Measurements from ENCODE around the gene LCP2.
"Not testable (repeated sequence)": the region's sequence is repeated elsewhere in the genome, so short reads cannot be mapped to it uniquely, and the experiment has no call there.

The LCP2 gene

DNA sequence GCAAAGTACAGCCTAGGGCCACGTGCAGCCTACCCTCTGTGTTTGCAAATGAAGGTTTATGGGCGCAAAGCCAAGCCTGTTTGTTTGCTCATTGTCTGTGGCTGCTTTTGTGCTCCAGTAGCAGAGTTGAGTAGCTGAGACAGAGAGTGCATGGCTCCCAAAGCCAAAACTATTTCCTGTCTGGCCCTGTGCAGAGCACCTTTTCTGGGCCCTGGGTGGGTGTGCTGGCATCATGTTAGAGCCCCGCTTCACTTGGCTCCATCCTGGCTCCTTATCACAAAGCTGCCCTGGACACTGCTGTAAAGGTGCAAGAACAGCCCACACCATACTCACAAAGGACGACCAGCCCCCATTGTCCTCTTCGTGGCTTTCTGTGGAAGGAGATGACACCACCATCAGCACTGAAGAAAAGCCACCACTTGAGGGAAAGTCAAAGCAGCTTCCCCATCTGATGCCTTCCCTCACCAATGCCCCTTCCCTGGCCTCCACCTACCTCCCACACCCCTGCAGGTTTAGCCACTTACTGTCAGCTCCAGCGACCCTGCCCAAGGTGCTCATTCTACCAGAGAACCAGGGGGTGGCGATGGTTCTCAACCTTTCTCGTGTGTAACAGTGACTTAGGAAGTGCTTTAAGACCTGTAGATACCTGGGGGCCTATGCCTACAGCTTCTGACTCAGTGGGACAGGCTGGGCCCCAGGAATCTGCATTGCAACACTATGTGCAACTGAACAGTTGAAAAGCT is 23.4 kb downstream of the LCP2 start:
- peak; percentile 72 for DNase-seq (ENCODE audit: low spot score)

DNA sequence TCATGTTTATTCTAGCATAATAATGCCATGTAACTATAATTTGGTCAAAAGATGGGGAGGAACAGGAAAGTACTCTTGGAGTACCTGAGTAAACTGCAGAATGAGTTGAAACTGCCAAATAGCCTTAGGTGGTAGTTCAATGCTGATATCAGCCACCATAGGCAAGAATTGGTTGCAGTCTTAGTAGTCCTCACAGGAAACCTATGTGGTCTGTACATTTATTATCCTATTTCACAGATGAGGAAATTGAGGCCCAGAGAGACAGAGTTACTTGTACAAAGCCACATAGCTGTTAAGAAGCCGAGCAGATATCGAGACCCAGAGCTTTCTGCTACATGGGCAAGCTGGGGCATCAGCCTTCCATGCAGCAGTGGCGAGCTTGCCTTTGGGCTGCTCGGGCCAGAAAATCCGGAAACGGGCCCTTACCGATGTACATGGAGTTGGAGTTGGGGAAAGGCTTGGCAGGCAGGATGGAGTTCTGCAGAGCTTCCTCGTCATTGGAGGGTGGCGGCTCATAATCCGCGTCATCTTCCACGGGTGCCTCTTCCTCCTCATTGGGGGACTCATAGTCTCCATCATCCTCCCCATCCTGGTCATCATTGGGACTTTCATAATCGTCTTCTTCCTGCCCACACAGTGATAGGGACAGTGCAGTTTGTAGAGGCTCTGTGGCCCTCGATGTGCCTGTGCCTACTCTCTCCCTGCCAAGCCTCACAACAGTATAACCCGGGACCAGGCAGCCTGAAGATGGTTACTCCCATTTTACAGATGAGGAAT is 27.1 kb downstream of the LCP2 start:
- DNase-seq (ENCODE audit: low spot score) = no peak

DNA sequence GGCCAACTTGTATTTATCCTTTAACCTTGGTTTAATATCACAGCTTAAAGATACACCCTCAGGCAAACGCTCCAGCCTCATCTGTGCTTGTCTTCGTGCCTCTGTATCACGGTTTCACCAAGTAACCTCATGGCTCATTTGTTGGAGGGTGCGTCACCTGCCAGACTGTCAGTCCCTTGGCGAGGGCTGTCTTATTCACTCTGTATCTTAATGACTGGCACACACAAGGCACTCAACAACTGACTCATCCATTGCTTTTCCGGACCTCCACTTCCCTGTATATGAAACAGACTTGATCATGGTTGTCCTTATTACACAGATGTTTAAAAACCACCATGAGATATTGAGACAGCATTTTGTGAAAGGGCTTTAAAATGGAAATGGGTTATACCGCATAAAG is 28.0 kb downstream of the LCP2 start:
- DNase-seq (ENCODE audit: low spot score) = peak; percentile 53

DNA sequence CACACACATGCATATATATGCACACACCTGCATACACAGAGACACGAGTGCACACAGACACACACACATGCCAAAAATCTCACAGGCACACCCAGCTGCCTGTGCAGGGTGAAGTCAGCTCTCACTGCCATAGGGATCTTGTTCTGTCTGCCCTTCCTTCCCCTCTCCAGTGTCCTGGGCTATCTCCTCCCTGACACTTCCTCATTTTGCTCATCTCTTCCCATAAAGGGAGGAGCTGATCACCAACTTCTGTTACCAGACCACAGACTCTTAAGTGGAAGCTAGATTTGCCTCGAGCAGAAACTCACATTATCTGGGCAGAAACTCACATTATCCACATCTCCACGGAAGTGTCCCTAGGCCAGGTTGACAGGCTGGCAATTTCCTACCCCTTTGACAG is 28.7 kb downstream of the LCP2 start:
- DNase-seq (ENCODE audit: low spot score) = no peak

DNA sequence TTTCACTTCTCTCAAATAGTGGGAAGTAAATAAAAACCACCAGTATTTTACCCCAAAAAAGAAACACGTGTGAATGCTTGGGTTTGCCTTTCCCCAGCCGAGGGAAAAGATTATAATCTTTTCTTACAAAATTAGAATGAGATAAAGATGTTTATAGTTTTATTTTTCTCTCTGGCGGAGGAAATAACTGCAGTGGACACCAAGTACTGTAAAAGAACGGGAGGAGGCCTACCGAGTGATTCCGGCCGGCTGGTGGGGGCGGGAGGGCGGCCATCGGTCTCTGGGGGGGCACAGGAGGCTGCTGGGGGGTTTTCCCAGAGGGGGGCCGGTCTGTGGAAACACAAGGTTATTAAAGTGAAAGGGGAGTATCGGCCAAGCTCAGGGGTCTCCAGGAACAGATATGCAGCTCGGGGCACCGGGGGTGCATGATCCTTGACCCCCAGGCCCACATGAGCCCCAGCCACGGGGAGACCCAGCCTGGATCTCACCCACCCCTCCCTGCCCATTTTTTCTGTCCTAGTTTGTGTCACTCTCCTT is 29.4 kb downstream of the LCP2 start:
- DNase-seq (ENCODE audit: low spot score) = no peak

DNA sequence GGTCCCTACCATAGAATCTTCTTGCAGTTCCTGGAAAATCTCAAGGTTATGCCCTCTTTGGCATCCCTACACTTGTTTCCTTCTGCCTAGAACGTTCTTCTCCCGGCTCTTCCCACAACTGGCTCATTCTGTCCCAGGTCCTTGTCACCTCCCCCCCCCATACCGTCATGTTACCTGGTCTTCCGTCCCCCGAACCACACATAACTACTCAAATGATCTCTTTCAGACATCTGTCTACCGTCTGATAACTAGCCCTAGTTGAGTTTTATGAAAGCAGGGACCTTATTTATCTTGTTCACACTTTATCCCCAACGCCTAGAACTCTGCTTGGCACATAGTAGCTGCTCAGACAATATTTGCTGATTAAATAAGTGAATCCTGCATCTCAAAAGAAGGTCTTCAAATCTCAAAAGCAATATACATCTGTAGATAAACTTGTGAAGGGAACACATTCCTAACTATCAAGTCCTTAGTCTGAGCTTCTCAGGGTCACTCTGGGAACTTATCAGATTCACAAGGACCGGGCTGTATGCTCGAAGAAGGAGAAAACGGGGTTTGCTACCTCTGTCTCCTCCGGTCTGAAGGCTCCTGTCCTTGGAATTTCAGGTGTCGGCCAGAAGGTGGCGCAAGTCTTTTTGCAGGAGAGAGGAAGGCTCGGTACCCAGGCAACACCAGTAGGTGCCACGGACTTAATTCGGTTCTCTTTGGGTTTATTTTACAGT is 30.0 kb downstream of the LCP2 start:
- peak; percentile 83 for DNase-seq (ENCODE audit: low spot score)

DNA sequence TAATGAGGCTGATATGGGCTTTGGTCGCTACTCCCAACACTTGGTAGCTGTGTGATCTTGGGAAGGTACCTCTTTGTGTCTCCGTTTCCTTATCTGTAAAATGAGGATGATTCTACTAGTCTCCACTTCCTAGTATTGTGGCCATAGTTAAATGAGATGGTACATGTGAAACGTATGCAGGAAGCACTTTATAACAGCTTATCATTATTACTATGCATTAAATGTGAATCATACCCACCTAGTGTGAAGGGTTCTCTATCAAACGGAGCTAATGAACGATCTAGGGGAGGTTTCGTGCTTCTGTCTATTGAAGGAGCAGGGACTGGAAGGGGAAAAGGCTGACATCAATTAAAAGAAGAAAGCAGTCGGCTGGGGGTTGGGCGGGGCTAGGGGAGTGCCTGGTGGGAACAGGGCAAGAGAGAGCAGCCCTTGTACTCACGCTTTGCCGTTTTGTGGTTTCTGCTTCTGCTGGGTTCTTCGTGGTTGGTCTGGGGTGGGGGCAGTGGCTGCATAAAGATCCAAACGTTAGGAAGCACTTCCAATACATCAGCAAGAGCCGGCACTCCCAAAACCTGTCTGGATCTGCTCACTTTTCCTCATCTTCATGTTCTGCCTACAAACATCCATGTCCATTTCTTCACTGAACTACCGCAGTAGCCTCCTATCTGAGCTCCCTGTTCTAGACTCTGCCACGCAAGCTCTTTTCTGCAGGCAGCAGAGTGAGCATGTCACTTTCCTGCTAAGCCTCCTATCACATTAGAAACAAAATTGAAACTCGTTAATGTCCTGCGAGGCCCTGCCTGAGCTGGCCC is 30.8 kb downstream of the LCP2 start:
- DNase-seq (ENCODE audit: low spot score) = peak; percentile 44

DNA sequence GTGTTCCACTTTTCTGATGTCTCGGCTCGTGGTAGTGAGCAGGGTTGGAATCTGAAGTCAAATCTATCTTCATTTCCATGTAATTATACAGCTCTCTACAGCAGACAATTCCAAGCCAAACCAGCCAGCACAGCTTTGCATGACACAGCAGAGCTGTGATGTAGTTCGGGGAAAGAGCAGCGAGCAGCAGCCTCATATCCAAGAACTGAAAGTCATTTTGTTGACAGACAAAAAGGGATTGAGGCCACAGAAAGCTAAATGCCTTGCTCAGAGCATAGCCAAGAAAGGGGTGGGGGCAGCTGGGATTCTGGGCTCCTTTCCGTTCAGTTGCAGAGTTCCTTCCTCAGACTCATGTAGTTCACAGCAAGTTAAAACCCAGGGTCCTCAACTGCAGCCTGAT is 32.1 kb downstream of the LCP2 start:
- no peak for DNase-seq (ENCODE audit: low spot score)

DNA sequence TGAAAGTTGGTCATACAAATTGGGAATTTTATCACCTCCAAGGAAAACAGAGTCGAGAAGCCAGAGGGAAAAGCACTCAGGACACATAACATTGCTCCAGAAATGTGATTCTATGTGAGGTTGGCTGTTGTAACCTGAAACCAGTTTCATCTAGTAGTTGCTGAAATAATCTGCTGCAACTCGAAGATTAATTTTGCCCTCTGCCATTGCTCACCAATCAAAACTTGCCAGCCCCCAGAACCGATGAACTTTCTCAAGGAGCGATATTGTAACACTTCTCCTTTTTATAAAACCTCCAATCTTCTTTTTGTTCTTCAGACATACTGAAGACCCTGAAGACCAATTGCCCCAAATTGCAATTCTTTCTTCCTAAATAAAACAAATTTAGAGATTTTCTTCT is 33.7 kb downstream of the LCP2 start:
- no peak for DNase-seq (ENCODE audit: low spot score)

DNA sequence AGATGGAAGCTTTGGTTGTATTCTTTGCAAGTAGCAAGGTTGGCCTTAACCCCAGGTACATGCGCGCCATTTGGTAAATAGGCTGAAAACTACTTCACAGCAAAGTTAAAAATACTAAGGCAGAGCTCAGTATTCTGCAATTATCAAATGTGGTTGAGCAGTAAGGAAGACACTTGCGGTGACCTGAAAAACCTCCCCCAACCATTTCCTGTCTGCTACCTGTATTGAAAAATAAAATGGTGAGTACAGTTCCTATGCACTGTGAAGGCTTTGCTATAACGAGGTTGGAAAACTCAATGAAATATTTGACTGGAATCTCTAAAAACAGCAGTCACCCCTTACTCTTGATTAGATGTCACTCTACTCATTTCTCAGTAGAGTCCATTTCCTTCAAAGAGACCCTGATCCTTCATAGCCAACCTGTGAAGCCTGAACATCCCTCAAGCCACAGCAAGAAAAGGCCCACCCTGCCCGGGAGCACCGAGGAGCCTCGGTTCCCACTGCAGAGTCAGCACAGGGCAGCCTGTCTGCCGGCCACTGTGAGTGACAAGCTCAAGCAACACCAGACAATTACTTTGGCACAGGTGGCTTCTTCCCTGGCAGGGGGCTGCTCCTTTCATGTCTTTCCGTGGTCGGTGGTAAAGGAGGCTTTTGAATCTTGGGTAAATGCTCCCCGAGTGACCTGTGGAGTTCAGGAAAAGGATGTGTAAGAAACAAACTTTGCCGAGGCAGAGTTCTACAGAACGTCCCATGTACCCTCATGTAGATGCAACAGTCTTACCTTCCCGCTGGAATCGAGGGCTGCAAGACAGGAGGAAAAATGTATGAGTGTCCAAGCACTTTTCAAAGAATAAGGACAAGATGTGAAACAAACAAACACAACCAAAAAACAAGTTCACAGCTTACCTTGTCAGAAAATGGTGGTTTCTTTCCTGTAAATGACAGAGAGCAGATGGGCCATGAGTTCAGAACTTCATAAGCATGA is 35.2 kb downstream of the LCP2 start:
- peak; percentile 76 for DNase-seq (ENCODE audit: low spot score)

DNA sequence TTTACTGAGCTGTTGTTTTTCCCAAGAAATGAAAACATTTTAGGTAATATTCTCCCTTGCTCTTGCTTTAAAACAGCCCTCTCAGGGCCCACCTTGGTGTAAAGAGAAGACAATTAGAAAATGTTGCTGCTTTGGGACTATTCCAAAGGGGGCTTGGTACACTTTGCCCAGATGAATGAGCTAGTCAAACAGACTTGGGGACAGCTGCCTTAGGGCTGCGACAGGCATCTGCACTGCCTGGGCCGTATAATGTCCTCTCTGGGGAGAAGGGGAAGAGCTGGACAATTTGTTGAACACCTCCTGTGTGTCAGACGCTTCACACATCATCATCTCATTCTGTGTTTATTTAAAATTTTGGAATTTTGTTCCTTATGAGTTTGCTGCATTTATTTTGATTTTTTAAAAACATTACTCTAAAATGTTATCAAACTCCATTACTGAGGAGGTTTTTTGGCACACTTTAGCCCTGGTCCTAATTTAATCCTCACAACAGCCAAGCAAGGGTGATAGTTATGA is 36.0 kb downstream of the LCP2 start:
- DNase-seq (ENCODE audit: low spot score) = no peak

DNA sequence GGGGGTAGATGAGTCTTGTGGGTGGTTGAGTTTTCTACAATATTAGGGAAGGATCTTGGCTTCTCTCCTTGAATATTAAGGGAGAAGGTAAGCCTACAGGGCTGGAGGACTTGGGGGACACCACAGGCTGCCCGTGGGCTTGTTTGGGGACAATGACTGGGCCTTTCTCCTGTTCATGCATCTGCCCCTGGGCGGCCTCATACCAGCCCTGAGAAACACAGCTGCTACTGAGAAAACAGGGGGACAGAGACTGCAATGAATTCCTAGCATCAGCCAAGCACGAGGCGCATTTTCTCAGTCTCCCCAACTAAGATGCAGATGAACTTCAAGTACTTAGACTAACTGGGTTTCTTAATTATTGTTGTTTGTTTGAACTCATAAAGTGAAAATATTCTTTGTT is 40.2 kb downstream of the LCP2 start:
- no peak for DNase-seq (ENCODE audit: low spot score)

DNA sequence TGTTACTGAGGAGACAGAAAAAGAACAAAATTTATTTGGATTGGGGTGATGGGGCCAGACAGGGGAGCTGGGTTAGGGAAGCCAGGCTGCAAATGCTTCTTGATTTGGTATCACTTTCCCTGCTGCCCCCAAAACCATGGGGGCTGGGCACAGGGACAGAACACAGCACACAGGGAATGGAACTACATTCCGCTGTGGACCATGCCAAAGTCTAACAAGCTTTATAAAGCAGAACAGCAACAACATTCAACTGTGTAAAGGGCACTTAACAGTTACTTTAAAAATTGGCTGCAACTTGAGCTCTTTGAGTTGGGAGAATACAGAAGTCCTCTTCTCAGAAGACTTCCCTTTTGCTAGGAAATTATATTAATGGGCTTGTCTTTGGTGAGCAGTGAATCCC is 41.0 kb downstream of the LCP2 start:
- no peak for DNase-seq (ENCODE audit: low spot score)

DNA sequence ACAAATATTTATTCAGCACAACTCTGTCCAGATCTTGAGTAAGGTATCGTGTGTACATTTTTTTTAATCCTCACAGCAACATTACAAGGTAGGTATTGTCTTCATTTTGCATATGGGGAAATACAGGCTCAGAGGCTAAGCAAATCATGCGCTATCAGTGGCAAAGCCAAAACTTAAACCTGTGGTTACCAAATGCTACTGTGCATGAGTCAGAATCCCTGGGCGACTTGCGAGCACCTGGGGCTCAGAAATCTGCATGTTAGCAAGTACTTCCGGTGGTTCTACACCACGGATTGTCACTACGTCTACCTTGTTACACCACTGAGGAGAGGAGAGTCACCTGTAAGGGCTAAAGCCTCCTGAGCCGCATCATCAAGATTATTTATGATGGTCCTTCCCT is 43.5 kb downstream of the LCP2 start:
- peak; percentile 81 for DNase-seq (ENCODE audit: low spot score)

DNA sequence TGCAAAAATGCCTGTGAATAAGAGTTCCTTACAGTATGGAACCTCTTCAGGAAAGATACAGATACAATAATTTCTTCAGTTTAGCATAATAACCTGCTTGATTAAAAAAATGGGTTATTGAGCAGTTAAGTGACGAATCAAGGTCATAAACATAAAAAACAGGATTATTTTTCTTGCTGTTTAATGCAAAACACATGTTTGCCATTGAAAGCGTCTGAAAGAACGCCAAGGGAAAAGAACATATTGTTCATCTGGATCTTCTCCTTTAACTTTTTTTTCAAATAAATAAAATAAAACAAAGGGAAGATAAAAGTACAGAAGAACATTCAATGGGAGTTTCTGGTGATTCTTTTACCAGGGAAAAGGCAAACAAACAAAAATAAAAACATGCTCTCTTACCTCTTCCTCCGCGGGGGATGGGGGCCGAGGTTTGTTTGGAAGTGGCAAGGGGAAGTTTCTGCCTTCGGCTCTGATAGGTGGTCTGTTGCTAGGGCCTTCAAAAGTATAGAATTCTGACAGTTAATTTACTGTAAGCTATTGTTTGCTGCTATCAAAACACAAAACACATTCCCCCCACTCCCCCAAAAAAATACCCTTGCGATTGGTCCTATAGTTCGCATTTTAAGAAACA is 44.7 kb downstream of the LCP2 start:
- no peak for DNase-seq (ENCODE audit: low spot score)

DNA sequence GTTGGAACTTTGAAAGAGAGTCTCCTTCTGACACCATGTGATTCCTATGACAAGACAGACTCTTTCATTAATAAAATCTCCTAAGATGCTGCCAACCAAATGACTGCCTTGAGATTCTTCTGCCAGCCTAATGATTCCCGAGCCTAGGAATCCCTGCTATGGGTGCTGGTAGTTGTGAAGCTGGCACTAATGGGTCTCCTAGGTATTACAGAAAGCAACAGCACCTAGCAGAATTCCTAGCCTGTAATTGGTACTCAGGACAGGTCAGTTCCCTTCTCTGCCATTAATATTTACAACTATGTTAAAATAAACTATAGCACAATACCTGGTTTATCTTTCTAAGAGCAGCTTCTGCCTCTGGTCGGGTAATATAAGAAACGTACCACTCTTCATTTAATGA is 45.5 kb downstream of the LCP2 start:
- no peak for DNase-seq (ENCODE audit: low spot score)

DNA sequence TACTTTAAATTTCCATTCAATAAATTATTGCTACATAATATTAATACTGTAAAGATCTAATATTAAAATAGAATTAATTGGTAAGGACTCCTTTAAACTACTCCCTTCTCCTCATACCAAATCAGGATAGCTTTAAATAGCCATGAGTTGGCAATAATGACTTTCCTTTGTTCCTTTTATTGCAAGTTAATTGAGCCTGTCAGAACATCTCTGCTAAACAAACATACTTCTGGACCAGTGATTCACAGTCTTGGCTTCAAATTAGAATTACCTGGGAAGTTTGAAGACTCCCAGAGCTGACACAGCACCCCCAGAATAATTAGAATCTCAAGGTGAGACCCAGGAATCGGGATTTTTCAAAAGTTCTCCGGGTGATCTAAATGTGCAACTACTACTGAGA is 46.1 kb downstream of the LCP2 start:
- no peak for DNase-seq (ENCODE audit: low spot score)

DNA sequence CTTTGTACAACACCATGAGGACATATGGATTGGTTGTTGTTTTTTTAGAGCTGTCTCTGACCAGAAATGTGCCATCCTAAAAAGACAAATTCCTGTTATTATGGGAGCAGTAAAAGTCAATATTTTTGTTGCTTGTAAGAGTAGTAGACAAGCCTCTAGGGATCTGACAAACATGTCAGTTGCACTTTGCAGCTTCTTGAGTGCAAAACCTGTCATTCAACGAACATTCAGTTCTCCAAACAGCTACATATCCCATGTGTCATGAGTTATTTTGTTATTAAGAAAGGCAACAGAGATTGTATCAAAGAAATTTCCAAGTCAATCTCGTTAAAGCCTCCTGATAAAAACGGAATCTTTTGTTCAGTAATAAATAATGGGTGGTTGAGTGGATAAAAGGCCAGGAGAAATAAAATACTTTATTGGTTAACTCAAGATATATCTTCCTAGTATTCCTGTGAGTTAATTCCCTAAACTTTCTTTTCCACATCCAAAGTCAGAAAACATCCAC is 46.7 kb downstream of the LCP2 start:
- no peak for DNase-seq (ENCODE audit: low spot score)

DNA sequence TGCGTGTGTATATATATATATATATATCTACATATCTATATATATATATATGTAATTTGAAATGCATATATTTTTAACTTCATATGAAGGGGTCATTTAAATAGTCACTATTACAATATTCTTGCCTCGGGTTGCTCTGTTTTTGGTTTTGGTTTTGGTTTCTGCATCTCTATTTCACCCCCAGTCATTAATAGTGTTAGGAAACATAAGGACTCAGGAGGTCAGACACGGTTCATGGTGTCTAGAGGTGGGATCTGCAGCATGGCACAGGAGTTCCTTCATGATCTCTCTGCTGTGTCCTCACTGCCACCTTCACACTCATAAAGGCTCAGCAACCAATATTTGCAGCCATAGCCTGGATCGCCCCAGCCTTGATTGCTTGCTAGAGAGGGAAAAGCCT is 48.2 kb downstream of the LCP2 start:
- DNase-seq (ENCODE audit: low spot score) = no peak

DNA sequence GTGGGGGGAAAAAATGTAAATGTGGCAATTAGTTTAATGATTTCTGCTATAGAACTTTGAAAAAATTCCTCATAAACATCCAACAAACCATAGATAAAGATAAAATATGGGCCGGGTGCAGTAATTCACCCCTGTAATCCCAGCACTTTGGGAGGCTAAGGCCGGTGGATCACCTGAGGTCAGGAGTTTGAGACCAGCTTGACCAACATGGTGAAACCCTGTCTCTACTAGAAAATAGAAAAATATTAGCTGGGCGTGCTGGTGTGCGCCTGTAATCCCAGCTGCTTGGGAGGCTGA is 48.7 kb downstream of the LCP2 start:
- DNase-seq (ENCODE audit: low spot score) = not testable (repeated sequence)

Measured in CD4-positive, alpha-beta T cell treated with Interleukin-6 at 100 ng/mL for 8 hours (primary cell).